Measurements from ENCODE around the gene CYP4V2.

CYP4V2 gene

DNA sequence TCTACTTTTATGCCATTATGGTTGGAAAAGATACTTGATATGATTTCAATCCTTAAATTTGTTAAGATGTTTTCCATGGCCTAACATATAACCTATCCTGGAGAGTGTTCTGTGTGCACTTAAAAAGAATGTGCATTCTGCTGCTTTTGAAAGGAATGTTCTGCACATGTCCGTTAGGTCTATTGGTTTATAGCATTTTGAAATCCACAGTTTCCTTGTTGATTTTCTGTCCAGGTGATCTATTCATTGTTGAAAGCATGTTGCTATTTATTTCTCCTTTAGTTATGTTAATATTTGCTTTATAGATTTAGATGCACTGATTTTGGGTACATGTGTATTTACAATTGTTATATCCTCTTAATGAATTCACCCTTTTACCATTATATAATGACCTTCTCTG, 30.3 kb downstream of the CYP4V2 start:
- TF ChIP-seq TAF1 (IDR thresholded peaks at IDR 0.05; ENCODE audit: low read depth) (no peak), CEBPB (IDR thresholded peaks at IDR 0.05) (no peak), RAD21 (IDR thresholded peaks at IDR 0.05; ENCODE audit: low read depth) (no peak), YY1 (IDR thresholded peaks at IDR 0.05; ENCODE audit: low read depth) (no peak), CREB1 (IDR thresholded peaks at IDR 0.05; ENCODE audit: low read depth) (no peak), ZBTB7A (IDR thresholded peaks at IDR 0.05; ENCODE audit: low read depth) (no peak), FOXM1 (IDR thresholded peaks at IDR 0.05; ENCODE audit: borderline replicate concordance, low read depth) (no peak), EP300 (IDR thresholded peaks at IDR 0.05; ENCODE audit: borderline replicate concordance) (no peak), NFIC (IDR thresholded peaks at IDR 0.05) (no peak), TCF12 (IDR thresholded peaks at IDR 0.05; ENCODE audit: low read depth) (no peak)
- TF ChIP-seq, protein P1, sequence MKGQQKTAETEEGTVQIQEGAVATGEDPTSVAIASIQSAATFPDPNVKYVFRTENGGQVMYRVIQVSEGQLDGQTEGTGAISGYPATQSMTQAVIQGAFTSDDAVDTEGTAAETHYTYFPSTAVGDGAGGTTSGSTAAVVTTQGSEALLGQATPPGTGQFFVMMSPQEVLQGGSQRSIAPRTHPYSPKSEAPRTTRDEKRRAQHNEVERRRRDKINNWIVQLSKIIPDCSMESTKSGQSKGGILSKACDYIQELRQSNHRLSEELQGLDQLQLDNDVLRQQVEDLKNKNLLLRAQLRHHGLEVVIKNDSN (IDR thresholded peaks at IDR 0.05), result no peak
- TF ChIP-seq, protein P2, sequence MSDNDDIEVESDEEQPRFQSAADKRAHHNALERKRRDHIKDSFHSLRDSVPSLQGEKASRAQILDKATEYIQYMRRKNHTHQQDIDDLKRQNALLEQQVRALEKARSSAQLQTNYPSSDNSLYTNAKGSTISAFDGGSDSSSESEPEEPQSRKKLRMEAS (IDR thresholded peaks at IDR 0.05), result no peak
- TF ChIP-seq, protein P3, sequence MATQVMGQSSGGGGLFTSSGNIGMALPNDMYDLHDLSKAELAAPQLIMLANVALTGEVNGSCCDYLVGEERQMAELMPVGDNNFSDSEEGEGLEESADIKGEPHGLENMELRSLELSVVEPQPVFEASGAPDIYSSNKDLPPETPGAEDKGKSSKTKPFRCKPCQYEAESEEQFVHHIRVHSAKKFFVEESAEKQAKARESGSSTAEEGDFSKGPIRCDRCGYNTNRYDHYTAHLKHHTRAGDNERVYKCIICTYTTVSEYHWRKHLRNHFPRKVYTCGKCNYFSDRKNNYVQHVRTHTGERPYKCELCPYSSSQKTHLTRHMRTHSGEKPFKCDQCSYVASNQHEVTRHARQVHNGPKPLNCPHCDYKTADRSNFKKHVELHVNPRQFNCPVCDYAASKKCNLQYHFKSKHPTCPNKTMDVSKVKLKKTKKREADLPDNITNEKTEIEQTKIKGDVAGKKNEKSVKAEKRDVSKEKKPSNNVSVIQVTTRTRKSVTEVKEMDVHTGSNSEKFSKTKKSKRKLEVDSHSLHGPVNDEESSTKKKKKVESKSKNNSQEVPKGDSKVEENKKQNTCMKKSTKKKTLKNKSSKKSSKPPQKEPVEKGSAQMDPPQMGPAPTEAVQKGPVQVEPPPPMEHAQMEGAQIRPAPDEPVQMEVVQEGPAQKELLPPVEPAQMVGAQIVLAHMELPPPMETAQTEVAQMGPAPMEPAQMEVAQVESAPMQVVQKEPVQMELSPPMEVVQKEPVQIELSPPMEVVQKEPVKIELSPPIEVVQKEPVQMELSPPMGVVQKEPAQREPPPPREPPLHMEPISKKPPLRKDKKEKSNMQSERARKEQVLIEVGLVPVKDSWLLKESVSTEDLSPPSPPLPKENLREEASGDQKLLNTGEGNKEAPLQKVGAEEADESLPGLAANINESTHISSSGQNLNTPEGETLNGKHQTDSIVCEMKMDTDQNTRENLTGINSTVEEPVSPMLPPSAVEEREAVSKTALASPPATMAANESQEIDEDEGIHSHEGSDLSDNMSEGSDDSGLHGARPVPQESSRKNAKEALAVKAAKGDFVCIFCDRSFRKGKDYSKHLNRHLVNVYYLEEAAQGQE (IDR thresholded peaks at IDR 0.05; ENCODE audit: low read depth), result no peak

DNA sequence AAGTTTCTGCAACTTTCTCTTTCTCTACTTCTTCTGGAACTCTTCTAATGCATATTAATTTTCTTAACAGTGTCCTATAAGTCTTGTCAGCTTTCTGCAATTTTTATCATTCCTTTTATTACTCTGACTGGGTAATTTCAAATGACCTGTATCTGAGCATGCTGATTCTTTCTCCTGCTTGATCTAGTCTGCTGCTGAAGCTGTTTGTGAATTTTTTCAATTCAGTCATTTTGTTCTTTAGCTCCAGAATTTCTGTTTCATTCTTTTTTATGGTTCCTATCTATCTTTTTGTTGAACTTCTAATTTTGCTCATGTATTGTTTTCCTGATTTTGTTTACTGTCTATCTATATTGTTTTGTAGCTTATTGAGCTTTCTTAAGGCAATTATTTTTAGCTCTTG, 34.5 kb downstream of the CYP4V2 start:
- TF ChIP-seq EP300 (IDR thresholded peaks at IDR 0.05; ENCODE audit: borderline replicate concordance), result no peak
- TF ChIP-seq EGR1 (IDR thresholded peaks at IDR 0.05), result no peak
- no peak for TF ChIP-seq RAD21 (IDR thresholded peaks at IDR 0.05; ENCODE audit: low read depth)
- no peak for TF ChIP-seq TAF1 (IDR thresholded peaks at IDR 0.05; ENCODE audit: low read depth)
- TF ChIP-seq ZBTB7A (IDR thresholded peaks at IDR 0.05; ENCODE audit: low read depth), result no peak
- TF ChIP-seq, protein P3 (IDR thresholded peaks at IDR 0.05; ENCODE audit: low read depth), result no peak

DNA sequence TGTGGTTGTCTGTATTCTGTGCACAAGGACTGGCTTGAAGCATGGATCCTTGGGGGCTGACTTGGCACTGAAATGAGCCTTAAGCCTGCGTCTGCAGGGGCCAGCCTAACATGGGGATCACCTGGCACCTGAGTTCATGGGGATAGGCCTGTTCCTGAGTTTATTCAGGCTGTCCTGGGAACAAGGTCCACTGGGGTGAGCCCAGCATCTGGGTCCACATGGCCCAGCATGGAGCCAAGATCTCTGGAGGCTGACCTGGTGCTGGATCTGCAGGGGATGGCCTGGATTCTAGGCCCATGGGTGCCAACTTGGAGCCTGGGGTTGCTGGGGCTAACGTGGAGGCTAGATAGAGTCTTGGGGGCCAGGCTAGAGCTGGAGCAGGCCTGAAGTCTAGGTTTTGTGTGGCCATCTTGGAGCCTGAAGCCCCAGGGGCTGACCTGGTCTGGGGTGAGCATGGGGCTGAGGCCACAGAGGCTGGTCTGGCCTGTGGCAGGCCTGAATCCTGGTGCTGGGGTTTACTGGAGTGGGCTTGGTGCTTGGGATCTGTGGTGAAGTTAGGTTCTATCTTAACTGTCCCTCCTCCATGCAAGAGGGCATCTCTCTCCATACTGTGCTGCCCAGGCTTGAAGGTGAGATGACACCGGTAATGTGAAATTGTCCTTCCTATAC, 35.3 kb downstream of the CYP4V2 start:
- TF ChIP-seq, protein P1 (IDR thresholded peaks at IDR 0.05), result no peak
- no peak for TF ChIP-seq EGR1 (IDR thresholded peaks at IDR 0.05)
- no peak for TF ChIP-seq FOXM1 (IDR thresholded peaks at IDR 0.05; ENCODE audit: borderline replicate concordance, low read depth)
- no peak for TF ChIP-seq CEBPB (IDR thresholded peaks at IDR 0.05)
- no peak for TF ChIP-seq TCF12 (IDR thresholded peaks at IDR 0.05; ENCODE audit: low read depth)
- TF ChIP-seq RAD21 (IDR thresholded peaks at IDR 0.05; ENCODE audit: low read depth), result no peak
- TF ChIP-seq TEAD4 (IDR thresholded peaks at IDR 0.05), result no peak
- TF ChIP-seq, protein P2 (IDR thresholded peaks at IDR 0.05), result no peak
- TF ChIP-seq EP300 (IDR thresholded peaks at IDR 0.05; ENCODE audit: borderline replicate concordance), result no peak
- TF ChIP-seq NFIC (IDR thresholded peaks at IDR 0.05), result no peak
- no peak for TF ChIP-seq ZBTB7A (IDR thresholded peaks at IDR 0.05; ENCODE audit: low read depth)
- no peak for TF ChIP-seq CREB1 (IDR thresholded peaks at IDR 0.05; ENCODE audit: low read depth)
- no peak for TF ChIP-seq TAF1 (IDR thresholded peaks at IDR 0.05; ENCODE audit: low read depth)
- TF ChIP-seq, protein P3 (IDR thresholded peaks at IDR 0.05; ENCODE audit: low read depth), result no peak

DNA sequence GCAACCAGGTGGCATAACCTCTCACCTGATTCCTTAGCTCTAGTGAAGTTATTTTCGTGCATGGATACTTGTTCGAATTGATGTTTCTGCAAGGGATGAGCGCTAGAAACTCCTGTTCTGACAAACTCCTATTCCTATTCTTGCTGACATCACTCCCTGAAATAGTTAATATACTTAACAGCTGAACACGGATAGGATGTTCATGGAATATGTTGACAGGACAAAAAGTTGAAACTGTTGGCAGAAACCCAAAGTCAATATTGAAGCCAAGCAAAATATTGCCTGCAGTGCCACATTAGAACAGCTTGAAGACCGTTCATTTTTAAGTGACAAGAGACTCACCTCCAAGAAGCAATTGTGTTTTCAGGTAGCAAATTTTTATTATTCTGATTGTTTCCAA, 35.9 kb downstream of the CYP4V2 start, which contains the start of gene KLKB1:
KLKB1 (plus strand) TSS at position 287 of the 400 bp plus-strand sequence. CDS start 689 bp downstream, outside the sequence.
- no peak for TF ChIP-seq YY1 (IDR thresholded peaks at IDR 0.05; ENCODE audit: low read depth)
- no peak for TF ChIP-seq ZBTB7A (IDR thresholded peaks at IDR 0.05; ENCODE audit: low read depth)
- no peak for TF ChIP-seq CEBPB (IDR thresholded peaks at IDR 0.05)

All from Ishikawa (cell line).